LNCaP clone FGC (cell line): ENCODE data around the gene LRRC56.

Source experiments
- DNase-seq: peaks from one replicate; pipeline ENCODE4 v3.0.0-alpha.2; 2011; ENCODE audit warnings: low read depth
- H3K4me3 ChIP-seq: 2 replicates; pipeline ENCODE4 v1.5.1; 2011; ENCODE audit warnings: mild to moderate bottlenecking, low read depth, low read length, control low read depth
- TF ChIP-seq, protein P1 (sequence below): IDR thresholded peaks from 2 replicates; pipeline ENCODE4 v1.5.1; 2012; ENCODE audit warnings: mild to moderate bottlenecking; ENCODE audit not compliant: control insufficient read depth, insufficient read depth; ENCODE audit errors: extremely low read depth

LRRC56 gene

DNA sequence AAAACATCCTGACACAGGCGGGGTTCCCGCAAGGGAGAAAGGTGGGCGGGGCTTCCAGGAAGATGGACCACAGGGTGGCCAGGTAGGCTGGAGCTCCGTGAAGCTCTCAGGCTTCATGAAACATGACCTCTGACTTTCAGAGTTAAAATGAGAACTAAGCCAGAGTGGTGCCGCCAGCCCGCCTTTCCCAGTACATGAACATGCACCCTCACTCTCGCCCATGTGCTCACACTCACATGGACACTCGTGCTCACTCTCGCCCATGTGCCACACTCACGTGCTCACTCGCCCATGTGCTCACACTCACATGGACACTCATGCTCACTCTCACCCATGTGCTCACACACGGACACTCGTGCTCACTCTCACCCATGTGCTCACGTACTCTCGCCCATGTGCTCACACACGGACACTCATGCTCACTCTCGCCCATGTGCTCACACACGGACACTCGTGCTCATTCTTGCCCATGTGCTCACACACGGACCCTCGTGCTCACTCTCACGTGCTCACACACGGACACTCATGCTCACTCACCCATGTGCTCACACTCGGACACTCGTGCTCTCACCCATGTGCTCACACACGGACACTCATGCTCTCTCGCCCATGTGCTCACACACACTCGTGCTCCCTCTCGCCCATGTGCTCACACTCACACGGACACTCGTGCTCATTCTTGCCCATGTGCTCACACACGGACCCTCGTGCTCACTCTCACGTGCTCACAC is 40.3 kb upstream of the LRRC56 start:
- TF ChIP-seq, protein P1, sequence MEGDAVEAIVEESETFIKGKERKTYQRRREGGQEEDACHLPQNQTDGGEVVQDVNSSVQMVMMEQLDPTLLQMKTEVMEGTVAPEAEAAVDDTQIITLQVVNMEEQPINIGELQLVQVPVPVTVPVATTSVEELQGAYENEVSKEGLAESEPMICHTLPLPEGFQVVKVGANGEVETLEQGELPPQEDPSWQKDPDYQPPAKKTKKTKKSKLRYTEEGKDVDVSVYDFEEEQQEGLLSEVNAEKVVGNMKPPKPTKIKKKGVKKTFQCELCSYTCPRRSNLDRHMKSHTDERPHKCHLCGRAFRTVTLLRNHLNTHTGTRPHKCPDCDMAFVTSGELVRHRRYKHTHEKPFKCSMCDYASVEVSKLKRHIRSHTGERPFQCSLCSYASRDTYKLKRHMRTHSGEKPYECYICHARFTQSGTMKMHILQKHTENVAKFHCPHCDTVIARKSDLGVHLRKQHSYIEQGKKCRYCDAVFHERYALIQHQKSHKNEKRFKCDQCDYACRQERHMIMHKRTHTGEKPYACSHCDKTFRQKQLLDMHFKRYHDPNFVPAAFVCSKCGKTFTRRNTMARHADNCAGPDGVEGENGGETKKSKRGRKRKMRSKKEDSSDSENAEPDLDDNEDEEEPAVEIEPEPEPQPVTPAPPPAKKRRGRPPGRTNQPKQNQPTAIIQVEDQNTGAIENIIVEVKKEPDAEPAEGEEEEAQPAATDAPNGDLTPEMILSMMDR: no peak
- no peak for DNase-seq
- H3K4me3 ChIP-seq: no peak overlapping the region

DNA sequence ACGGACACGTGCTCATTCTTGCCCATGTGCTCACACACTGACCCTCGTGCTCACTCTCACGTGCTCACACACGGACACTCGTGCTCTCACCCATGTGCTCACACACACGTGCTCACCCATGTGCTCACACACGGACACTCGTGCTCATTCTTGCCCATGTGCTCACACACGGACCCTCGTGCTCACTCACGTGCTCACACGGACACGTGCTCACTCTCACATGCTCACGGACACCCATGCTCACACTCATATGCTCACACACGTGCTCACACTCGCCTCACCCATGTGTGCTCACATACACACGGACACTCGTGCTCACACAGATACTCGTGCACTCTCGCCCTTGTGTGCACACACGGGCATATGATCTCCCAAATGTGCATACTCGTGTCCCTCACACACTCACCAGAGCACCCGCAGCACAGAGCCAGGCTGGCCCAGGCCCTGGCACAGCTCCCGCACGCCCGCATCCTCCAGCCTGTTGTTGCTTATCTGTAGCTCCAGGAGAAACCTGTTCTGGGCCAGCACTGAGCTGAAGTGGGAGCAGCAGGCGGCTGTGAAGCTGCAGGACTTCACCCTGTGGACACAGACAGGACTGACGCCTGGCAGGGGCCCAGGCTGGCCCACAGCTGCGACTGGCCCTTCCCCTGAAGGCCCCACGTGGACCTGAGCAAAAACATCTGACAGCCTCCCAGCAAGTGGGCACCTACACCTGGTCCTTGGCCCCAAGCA is 39.6 kb upstream of the LRRC56 start:
- H3K4me3 ChIP-seq: no peak overlapping the region
- DNase-seq: no peak
- TF ChIP-seq, protein P1: no peak

DNA sequence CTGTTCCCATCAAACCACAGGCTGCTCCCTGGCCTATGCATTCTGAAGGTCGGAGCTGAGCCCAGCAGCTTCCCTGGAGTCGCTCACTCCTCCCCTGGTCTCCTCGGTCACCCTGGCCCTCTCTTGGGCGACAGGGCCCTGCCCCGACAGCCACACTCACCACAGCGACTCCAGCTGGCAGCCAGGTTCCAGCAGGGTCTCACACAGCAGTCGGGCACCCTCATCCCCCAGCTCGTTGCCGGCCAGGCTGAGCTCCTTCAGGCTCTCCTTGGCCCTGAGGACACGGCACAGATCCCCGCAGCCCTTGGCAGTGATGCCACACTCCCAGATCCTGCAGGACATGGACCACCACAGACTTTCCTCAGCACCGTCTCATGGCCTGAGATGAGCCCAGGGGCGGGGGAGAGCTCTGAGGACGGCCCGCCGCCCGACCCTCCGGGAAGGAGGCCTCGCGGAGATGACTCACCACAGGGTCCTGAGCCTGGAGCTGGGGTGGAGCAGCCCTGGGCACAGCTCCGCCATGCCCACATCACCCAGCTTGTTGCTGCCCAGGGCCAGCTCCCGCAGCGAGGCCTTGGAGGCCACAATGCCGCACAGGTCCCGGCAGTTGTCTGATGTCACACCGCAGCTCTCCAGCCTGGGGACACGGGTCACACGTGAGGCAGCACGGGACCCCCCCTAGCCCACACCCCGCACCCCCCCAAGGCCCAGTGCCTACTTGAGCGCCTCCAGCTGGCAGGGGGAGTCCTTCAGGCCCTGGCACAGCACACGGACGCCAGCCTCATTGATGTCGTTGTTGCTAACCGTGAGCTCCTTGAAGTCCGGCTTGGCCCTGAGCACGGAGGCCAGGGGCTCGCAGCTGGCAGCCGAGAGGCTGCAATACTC is 38.8 kb upstream of the LRRC56 start:
- TF ChIP-seq, protein P1: no peak
- no peak for DNase-seq

DNA sequence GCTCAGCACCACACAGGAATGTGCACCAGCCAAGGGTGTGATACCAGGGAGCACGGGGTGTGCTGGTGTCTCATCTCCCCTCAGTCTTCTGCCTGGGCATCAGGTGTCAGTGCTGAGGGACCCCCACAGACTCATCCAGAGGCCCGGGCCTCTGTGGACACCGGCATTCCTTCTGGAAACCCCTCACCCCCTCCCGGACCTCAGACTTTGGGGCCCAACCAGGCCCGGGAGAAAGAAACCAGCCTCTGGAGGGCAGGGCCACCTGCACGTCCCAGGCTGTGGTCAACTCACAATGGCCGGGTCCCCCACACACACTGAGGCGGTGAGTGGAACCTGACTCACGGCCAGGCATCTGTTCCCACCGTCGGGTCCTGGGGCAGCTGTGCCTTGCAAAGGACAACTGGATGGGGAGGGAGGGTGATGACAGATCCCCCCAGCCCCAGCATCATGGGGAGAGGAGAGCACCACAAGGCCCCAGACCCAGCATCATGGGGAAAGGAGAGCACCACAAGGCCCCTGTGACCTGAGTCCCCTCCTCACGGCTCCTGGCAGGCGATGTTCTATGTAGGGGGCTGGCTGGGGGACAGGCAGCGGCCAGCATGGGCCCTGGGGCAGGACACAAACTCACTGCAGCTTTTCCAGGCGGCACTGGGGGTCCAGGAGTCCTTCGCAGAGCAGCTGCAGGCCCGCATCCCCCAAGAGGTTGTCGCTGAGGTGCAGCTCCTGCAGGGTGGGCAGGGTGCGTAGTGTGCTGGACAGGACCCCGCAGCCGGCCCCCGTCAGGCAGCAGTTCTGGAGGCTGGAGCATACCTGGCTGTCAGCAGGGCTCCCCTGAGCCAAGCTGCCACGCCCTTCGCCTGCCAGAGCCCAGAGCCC is 37.9 kb upstream of the LRRC56 start:
- no peak for DNase-seq

More for the DNA sequence above, 38.8 kb upstream of the LRRC56 start:
- no peak overlapping the region for H3K4me3 ChIP-seq

DNA sequence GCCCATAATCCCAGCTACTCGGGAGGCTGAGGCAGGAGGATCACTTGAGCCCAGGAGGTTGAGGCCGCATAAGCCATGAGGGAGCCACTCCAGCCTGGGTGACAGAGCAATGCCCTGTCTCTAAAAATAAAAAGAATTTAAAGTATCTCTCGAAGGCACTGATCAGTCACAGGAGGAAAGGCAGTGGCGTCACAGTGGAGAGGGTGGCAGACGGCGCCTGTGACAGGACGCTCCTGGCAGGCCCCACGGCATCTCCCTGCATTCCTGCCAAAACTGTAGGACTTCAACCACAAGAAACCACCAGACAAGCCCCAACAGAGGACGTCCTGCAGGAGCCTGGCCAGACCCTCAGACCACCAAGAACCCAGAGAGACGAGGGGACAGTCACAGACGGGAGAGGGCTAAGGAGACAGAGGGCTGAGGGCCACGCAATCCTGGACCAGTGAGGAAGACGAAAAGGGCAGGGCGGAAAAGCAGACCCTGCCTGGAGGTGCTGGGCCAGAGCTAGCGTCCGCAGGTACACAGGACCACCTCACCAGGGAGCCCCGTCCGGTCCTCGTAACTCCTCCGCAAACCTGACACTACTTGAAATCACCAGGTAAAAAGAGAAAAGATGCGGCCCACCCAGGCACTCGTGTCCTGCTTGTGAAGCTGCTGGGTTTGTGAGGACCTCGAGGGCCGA is 36.2 kb upstream of the LRRC56 start:
- TF ChIP-seq, protein P1: no peak

More for the DNA sequence above, 37.9 kb upstream of the LRRC56 start:
- TF ChIP-seq, protein P1: no peak
- no peak overlapping the region for H3K4me3 ChIP-seq

DNA sequence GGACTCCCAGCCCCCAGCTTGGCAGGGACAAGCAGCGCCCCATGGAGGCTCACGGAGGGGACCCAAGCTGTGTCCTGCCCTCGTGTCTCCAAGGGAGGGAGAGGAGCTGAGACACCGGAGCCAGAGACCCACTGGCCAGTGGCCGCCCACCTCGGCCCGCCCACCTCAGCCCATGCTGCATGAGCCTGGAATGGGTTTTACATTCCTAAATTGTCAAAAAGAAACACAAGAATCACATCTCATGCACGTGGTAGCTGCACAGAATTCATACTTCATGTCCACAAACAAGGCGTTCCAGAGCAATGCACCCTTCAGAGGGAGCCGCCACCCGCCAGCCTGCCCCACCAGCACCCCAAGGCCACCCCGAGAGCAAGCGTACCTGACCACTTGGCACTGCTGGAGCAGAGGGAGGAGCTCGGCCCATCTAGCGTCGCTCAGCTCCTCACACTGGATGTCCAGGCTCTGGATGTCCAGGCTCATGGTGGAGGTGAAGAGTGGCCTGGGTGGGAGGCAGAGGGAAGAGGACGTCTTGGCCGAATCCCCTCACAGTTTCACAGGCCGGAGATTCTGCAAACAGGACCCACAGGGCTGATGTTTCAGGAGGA is 35.5 kb upstream of the LRRC56 start:
- TF ChIP-seq, protein P1: no peak
- H3K4me3 ChIP-seq: no peak overlapping the region
- DNase-seq: no peak

More for the DNA sequence above, 36.2 kb upstream of the LRRC56 start:
- H3K4me3 ChIP-seq: no peak overlapping the region
- no peak for DNase-seq
